GM12875 (cell line): Measurements from ENCODE around the gene AHSG.

ENCODE experiments used
- H3K4me3 ChIP-seq: one replicate; pipeline ENCODE4 v1.5.1; 2011; ENCODE audit warnings: low read depth, low read length, control low read depth
- TF ChIP-seq, protein P1 (sequence below): IDR thresholded peaks from 2 replicates; pipeline ENCODE4 v1.5.1; 2011; ENCODE audit warnings: low read depth, mild to moderate bottlenecking, control low read depth, inconsistent platforms, low read length, moderate library complexity, borderline replicate concordance; ENCODE audit not compliant: insufficient read depth

AHSG gene

GRCh38 chr3:186613637-186614265, 891 bp downstream of the AHSG start:
- TF ChIP-seq, protein P1, sequence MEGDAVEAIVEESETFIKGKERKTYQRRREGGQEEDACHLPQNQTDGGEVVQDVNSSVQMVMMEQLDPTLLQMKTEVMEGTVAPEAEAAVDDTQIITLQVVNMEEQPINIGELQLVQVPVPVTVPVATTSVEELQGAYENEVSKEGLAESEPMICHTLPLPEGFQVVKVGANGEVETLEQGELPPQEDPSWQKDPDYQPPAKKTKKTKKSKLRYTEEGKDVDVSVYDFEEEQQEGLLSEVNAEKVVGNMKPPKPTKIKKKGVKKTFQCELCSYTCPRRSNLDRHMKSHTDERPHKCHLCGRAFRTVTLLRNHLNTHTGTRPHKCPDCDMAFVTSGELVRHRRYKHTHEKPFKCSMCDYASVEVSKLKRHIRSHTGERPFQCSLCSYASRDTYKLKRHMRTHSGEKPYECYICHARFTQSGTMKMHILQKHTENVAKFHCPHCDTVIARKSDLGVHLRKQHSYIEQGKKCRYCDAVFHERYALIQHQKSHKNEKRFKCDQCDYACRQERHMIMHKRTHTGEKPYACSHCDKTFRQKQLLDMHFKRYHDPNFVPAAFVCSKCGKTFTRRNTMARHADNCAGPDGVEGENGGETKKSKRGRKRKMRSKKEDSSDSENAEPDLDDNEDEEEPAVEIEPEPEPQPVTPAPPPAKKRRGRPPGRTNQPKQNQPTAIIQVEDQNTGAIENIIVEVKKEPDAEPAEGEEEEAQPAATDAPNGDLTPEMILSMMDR = no peak
- H3K4me3 ChIP-seq = no peak overlapping the region

DNA sequence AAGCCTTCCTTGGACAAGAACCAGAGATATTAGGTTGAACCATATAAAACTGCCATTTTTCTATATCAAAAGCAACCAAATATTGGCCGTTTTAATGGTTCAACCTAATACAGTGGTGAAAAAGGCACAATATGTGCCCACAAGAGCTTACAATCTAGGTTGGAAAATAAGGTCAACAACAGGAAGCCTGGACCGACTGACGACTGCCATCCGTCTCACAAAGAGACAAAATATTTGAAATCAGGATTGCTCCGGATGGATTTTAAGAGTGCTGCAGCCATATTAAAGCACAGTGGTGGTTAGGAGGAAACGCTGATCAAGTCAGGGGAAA, 1.4 kb downstream of the AHSG start:
- no peak overlapping the region for H3K4me3 ChIP-seq
- TF ChIP-seq, protein P1 = no peak

- H3K4me3 ChIP-seq = no peak overlapping the region
- TF ChIP-seq, protein P1 = peak; percentile 93
These were observed 2.0 kb downstream of the AHSG start for GRCh38 chr3:186614597-186615483.

DNA sequence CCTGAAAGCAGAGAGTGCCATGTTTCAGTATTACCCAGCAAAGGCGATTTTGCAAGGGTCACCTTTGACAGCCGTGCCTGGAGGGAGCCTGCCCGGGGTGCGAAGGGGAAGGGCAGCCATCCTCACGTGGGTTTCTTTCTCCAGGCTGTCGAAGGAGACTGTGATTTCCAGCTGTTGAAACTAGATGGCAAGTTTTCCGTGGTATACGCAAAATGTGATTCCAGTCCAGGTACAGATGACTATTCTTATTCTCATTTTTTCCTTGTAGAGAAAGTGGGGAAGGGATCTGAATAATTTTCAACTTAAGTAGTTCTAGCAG, 3.4 kb downstream of the AHSG start:
- no peak overlapping the region for H3K4me3 ChIP-seq
- TF ChIP-seq, protein P1 = no peak

- H3K4me3 ChIP-seq = no peak overlapping the region
These were observed 4.4 kb downstream of the AHSG start for GRCh38 chr3:186617036-186617946.

GRCh38 chr3:186618318-186618938, 5.6 kb downstream of the AHSG start:
- H3K4me3 ChIP-seq = no peak overlapping the region
- TF ChIP-seq, protein P1 = no peak

More at GRCh38 chr3:186617036-186617946, 4.4 kb downstream of the AHSG start:
- TF ChIP-seq, protein P1 = peak; percentile 93
